Transverse colon (tissue), 4 donors: ENCODE measurements around the gene SPSB3. TPM values are rescaled to one million over a fixed set of nuclear protein-coding genes. Genes with fewer than 3 reads are reported as not detected.
"Not testable (repeated sequence)": the region's sequence is repeated elsewhere in the genome, so short reads cannot be mapped to it uniquely, and the experiment has no call there.

ENCODE experiments used
- DNase-seq: peaks from one replicate; pipeline ENCODE4 v3.0.0-alpha.2; 2019
- H3K27ac ChIP-seq, 4 donors: fragments of 200-600 bp; sonication (generic); 2 replicates each; pipeline ENCODE4 v1.5.1; 2016 to 2018; ENCODE audit warnings: inconsistent platforms in 4 of 4
- H3K27me3 ChIP-seq: fragments of 200-600 bp; sonication (generic); 2 replicates; pipeline ENCODE4 v1.5.1; 2017; ENCODE audit warnings: inconsistent platforms
- H3K36me3 ChIP-seq, 4 donors: fragments of 200-600 bp; sonication (generic); 2 replicates each; pipeline ENCODE4 v1.5.1; 2017 to 2019; ENCODE audit warnings: inconsistent platforms in 4 of 4
- H3K4me1 ChIP-seq, 4 donors: fragments of 200-600 bp; sonication (generic); 2 replicates each; pipeline ENCODE4 v1.5.1; 2017 to 2020; ENCODE audit warnings: inconsistent platforms in 4 of 4
- H3K4me3 ChIP-seq, 4 donors: fragments of 200-600 bp; sonication (generic); 1 replicate in 1 of 4; 2 replicates in 3 of 4; pipeline versions ENCODE4 v1.5.1 to v1.6.1; 2017 to 2019; ENCODE audit warnings: inconsistent platforms in 4 of 4
- H3K9me3 ChIP-seq, 2 donors: fragments of 200-600 bp; sonication (generic); 2 replicates each; pipeline ENCODE4 v1.5.1; 2017 to 2019; ENCODE audit warnings: inconsistent platforms in 2 of 2
- EP300 ChIP-seq: sonication (generic); formaldehyde crosslinking; IDR thresholded peaks from one replicate; pipeline ENCODE4 v1.6.1; 2017; ENCODE audit warnings: antibody characterized with exemption, low read depth
- POLR2A ChIP-seq: fragments of 450-650 bp; IDR thresholded peaks from one replicate; pipeline ENCODE4 v1.6.1; 2016; ENCODE audit warnings: antibody characterized with exemption, mild to moderate bottlenecking, moderate library complexity
- POLR2AphosphoS5 ChIP-seq, 3 donors: sonication (generic); formaldehyde crosslinking; IDR thresholded peaks; one replicate each; pipeline ENCODE4 v1.6.1; 2016; ENCODE audit warnings: antibody characterized with exemption in 3 of 3
- WGBS, 2 donors: methylation state at CpG; one replicate each; pipeline ENCODE4 v1.1.5; 2018; ENCODE audit warnings: low coverage in 1 of 2; 5-methylcytosine and 5-hydroxymethylcytosine counted together
- in situ Hi-C, 4 donors: fragments of 200-750 bp; cut with MboI; loops; one replicate each; pipeline versions ENCODE4 v1.15.0 to v1.15.1; 2017; ENCODE audit warnings: low sequenced_read_pairs in 3 of 4, low pct_ligation_motif_present in 1 of 4, low pct_unique_long_range_greater_than_20kb in 1 of 4
- intact Hi-C: fragments of 100-400 bp; cut with DNase I; formaldehyde crosslinking; loops from one replicate; pipeline ENCODE4 v1.15.1; 2023; ENCODE audit warnings: low total_unique reads
- total RNA-seq, 4 donors: library from RNA; depleted of rRNA; stranded (reverse); fragments of >200 nt; gene quantifications; one replicate each; pipeline ENCODE4 v1.1.0, GENCODE V29; 2016
- TF ChIP-seq, protein P1 (sequence below), 5 experiments: fragments of 200-600 bp in 3 of 5; fragments of 450-650 bp in 2 of 5; sonication (generic) in 3 of 5; IDR thresholded peaks; 1 replicate in 2 of 5; 2 replicates in 3 of 5; pipeline ENCODE4 v1.5.1; 2016 to 2017; ENCODE audit warnings: antibody characterized with exemption in 5 of 5, inconsistent platforms in 3 of 5, mild to moderate bottlenecking in 2 of 5, moderate library complexity in 1 of 5

Gene SPSB3
- total RNA-seq, 4 donors from 2014 or later, result 101 to 289 (median 125) TPM

DNA sequence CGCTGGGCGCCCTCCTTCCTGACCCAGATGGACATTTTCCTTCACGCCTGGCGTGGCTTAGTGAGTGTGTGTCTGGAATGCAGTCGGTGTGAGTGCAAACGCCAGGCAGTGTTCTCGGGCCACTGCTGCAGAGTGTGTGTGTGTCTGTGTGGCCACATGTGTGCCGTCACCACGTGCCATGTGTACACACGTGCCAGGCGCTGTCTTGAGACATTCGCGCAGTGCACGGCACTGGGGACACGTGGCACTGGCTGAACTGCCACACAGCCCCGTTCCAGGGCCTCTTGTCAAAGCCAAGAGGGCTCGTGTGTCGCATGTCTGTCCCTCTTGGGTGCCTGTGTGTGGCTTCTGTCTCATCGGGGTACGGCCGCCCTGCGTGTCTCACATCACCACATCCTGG lies 47.6 kb downstream of the SPSB3 start:
- intact Hi-C loops (no loop called here), in situ Hi-C loops (no loop called here)
- H3K36me3 ChIP-seq, result no peaks in the 10 kb centered on the region
- no peaks in the 10 kb centered on the region for H3K27me3 ChIP-seq
- no peak for TF ChIP-seq POLR2A
- TF ChIP-seq EP300, result no peak
- TF ChIP-seq POLR2AphosphoS5 (IDR thresholded peaks at IDR 0.05), result no peak
- TF ChIP-seq, protein P1, sequence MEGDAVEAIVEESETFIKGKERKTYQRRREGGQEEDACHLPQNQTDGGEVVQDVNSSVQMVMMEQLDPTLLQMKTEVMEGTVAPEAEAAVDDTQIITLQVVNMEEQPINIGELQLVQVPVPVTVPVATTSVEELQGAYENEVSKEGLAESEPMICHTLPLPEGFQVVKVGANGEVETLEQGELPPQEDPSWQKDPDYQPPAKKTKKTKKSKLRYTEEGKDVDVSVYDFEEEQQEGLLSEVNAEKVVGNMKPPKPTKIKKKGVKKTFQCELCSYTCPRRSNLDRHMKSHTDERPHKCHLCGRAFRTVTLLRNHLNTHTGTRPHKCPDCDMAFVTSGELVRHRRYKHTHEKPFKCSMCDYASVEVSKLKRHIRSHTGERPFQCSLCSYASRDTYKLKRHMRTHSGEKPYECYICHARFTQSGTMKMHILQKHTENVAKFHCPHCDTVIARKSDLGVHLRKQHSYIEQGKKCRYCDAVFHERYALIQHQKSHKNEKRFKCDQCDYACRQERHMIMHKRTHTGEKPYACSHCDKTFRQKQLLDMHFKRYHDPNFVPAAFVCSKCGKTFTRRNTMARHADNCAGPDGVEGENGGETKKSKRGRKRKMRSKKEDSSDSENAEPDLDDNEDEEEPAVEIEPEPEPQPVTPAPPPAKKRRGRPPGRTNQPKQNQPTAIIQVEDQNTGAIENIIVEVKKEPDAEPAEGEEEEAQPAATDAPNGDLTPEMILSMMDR (IDR thresholded peaks at IDR 0.05), result no peak
- H3K4me3 ChIP-seq, result no peak overlapping the region
- no peak for DNase-seq
- H3K4me1 ChIP-seq, result no peaks in the 10 kb centered on the region
- H3K27ac ChIP-seq, result no peak overlapping the region
- no peaks in the 10 kb centered on the region for H3K9me3 ChIP-seq
- WGBS, 2 donors, result 96% methylated on average over 22 of the region's 22 CpGs; no CpG with 5 or more reads in 1 of the 2 donors

DNA sequence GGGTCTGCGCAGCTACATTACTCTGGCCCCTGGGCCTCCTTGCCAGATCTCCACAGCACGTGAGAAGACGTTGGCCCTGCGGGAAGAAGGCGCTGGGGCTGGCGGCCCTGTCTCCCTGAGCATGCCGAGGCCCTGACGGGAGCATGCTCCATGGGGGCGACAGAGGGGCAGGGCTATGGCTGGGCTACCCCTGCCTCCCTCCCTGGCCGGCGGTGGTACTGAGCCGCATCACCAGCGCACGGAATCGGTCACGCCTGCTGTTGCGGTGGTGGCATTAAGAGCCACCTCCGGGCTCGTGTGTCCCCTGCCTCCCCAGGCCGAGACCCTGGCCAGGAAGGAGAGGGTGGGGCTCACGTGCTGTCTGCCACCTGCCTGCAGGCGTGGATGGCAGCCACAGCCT lies 48.2 kb downstream of the SPSB3 start:
- H3K36me3 ChIP-seq, result no peaks in the 10 kb centered on the region
- WGBS, 2 donors, result 93% methylated on average over 16 of the region's 22 CpGs; no CpG with 5 or more reads in 1 of the 2 donors
- intact Hi-C loops, result no loop called here

DNA sequence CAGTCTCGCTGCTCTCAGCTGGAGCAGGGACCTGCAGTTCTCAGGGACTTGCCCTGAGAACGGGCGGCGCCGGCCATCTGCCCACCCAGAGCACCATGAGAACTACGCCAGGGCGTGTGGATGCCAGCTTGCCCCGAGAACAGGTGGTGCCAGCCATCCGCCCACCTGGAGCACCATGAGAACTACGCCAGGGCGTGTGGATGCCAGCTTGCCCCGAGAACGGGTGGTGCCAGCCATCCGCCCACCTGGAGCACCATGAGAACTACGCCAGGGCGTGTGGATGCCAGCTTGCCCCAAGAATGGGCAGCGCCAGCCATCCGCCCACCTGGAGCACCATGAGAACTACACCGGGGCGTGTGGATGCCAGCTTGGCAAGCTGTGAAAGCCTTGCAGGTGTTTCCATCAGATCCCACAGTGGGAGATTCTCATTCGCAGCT lies 49.8 kb downstream of the SPSB3 start:
- H3K4me1 ChIP-seq, H3K9me3 ChIP-seq, DNase-seq, intact Hi-C loops, H3K27me3 ChIP-seq, H3K4me3 ChIP-seq, H3K27ac ChIP-seq, in situ Hi-C loops, H3K36me3 ChIP-seq: not testable (repeated sequence)
- 90% methylated on average over 21 of the region's 21 CpGs; no CpG with 5 or more reads in 1 of the 2 donors for whole genome bisulfite sequencing, 2 donors

More for the DNA sequence above, 48.2 kb downstream of the SPSB3 start:
- Histone ChIP-seq H3K4me3 (no peak overlapping the region), H3K9me3 (no peaks in the 10 kb centered on the region), H3K4me1 (no peaks in the 10 kb centered on the region), H3K27ac (no peak overlapping the region), H3K27me3 (no peaks in the 10 kb centered on the region)
- TF ChIP-seq POLR2AphosphoS5 (IDR thresholded peaks at IDR 0.05) (no peak), POLR2A (no peak)
- TF ChIP-seq, protein P1 (IDR thresholded peaks at IDR 0.05), result no peak
- in situ Hi-C loops, result no loop called here
- DNase-seq, result no peak

DNA sequence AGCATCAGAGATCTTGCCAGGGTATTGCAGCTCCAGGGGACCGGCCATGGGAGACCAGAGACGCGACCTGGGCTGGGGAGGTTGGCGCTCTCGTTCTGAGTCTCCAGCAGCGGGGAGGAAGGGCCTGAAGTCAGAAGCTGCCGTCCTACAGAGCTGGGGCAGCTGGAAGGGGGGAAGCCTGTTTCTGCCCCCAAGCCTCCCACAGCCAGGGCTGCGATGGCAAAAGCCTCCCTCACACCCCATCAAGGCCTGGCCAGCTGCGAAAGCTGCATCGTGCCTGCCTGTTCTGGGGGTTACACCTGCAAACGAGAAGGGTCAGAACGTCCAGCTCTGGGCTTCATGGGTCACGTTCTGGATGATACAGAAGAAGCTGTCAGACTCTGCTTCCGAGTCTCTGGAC lies 50.3 kb downstream of the SPSB3 start:
- no peak for DNase-seq
- TF ChIP-seq POLR2A (no peak), EP300 (no peak)
- H3K4me3 ChIP-seq, result no peak overlapping the region
- 91% methylated on average over 7 of the region's 14 CpGs; no CpG with 5 or more reads in 1 of the 2 donors for WGBS, 2 donors
- no peaks in the 10 kb centered on the region for H3K27me3 ChIP-seq
- no peaks in the 10 kb centered on the region for H3K36me3 ChIP-seq
- intact Hi-C loops, result no loop called here
- H3K9me3 ChIP-seq, result no peaks in the 10 kb centered on the region
- no peak overlapping the region for H3K27ac ChIP-seq
- no peaks in the 10 kb centered on the region for H3K4me1 ChIP-seq
- in situ Hi-C loops, result no loop called here

DNA sequence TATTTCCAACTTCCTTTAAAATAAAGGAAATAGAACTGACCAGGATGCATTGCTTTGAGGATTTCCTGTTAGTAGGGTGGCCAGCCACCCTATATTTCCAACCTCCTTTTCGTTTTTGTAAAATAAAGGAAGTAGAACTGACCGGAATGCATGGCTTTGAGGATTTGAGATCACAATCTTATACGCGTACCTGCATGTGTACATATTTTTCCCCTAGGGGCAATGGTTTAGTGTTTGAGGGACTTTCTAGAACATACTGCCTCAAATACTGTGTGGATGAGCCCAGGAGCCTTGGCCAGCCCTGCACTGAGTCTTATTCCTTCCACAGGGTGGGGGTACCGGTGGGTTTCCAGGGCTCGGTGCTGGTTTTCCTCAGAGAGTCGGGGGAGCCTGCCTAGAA lies 50.8 kb downstream of the SPSB3 start:
- intact Hi-C loops, result no loop called here
- Histone ChIP-seq H3K4me3 (no peak overlapping the region), H3K9me3 (no peaks in the 10 kb centered on the region), H3K27ac (no peak overlapping the region), H3K36me3 (no peaks in the 10 kb centered on the region), H3K27me3 (no peaks in the 10 kb centered on the region), H3K4me1 (no peaks in the 10 kb centered on the region)
- in situ Hi-C loops, result no loop called here
- 77 to 100% methylated on average over 1 to 7 of the region's 7 CpGs for WGBS, 2 donors
- DNase-seq, result no peak
- TF ChIP-seq POLR2AphosphoS5 (IDR thresholded peaks at IDR 0.05) (no peak), POLR2A (no peak), EP300 (no peak)
- TF ChIP-seq, protein P1 (IDR thresholded peaks at IDR 0.05), result no peak
